GM21619 (cell line): ENCODE data around the gene BRK1.
"Not testable (repeated sequence)": the region's sequence is repeated elsewhere in the genome, so short reads cannot be mapped to it uniquely, and the experiment has no call there.

ENCODE experiments used
- ATAC-seq: cut with Tn5 transposase; IDR thresholded peaks from one replicate; pipeline ENCODE4 v1.9.1; 2021; ENCODE audit not compliant: unreplicated experiment

BRK1 gene

GRCh38 chr3:10176150-10176549 lies 60.7 kb downstream of the BRK1 start:
- not testable (repeated sequence) for ATAC-seq
